Measurements from ENCODE around the gene CACNA1C.

DNA sequence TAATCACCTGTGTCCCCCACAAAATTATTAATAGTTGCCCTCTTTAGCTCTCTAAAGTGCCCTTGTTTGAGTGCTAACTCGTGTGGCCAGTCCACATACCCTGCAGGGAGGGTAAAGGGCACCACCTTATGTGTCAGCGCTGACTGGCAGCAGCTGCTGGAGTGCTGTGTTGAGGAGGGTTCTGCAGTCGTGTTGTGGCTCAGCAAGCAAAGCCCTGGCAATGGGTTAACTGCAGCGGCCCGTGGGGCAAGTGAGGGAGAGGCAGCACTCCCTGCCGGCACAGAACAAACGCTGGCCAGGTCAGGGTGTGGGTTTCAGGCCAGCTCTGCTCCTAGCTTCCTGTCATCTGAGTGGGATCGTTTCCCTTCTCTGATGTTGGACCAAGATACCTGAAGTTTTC, 369.8 kb downstream of the CACNA1C start:
- TF ChIP-seq POLR2A (IDR thresholded peaks at IDR 0.05) (no peak), CTCF (IDR thresholded peaks at IDR 0.05) (no peak)

Data from esophagus squamous epithelium (tissue), 4 donors.